Ramos (cell line): Measurements from ENCODE around the gene DHRS13.

Experiments
- in situ Hi-C: fragments of 300-500 bp; cut with MboI; formaldehyde crosslinking; loops from one replicate; pipeline ENCODE4 v1.14.3; 2022; ENCODE audit warnings: low sequenced_read_pairs; ENCODE audit not compliant: unreplicated experiment

The DHRS13 gene

GRCh38 chr17:28902819-28903545 lies at the start of gene DHRS13:
DHRS13 (minus strand) TSS chr17:28903079; CDS start chr17:28902944, 135 bp downstream.
- in situ Hi-C loops = no loop called here

GRCh38 chr17:28951991-28952975 lies 49.4 kb upstream of the DHRS13 start:
- in situ Hi-C loops = no loop called here

GRCh38 chr17:28951428-28951990 lies 48.6 kb upstream of the DHRS13 start, which contains the start of gene PHF12:
PHF12 (minus strand) TSS chr17:28951518; CDS start chr17:28950960, 558 bp downstream.
- in situ Hi-C loops = no loop called here

GRCh38 chr17:28950752-28951427 lies 48.0 kb upstream of the DHRS13 start:
- in situ Hi-C loops = no loop called here

GRCh38 chr17:28950017-28950751 lies 47.3 kb upstream of the DHRS13 start:
- in situ Hi-C loops = no loop called here

GRCh38 chr17:28949185-28950016 lies 46.5 kb upstream of the DHRS13 start:
- in situ Hi-C loops = loop anchor here (5.0 to 25.0 kb wide), 2 partner anchors 37 to 587 kb away; partner anchors contain the start of genes POLDIP2, SARM1, SEBOX and VTN

- in situ Hi-C loops = loop anchor here (5.0 to 25.0 kb wide), 2 partner anchors 37 to 587 kb away; partner anchors contain the start of genes POLDIP2, SARM1, SEBOX and VTN
Observed at GRCh38 chr17:28948873-28949184, 46.0 kb upstream of the DHRS13 start.

- in situ Hi-C loops = loop anchor here (5.0 to 25.0 kb wide), 2 partner anchors 36 to 586 kb away; partner anchors contain the start of genes POLDIP2, SARM1, SEBOX and VTN
Observed at GRCh38 chr17:28948342-28948741, 45.5 kb upstream of the DHRS13 start.

GRCh38 chr17:28947639-28948038 lies 44.8 kb upstream of the DHRS13 start:
- in situ Hi-C loops = loop anchor here (5.0 to 25.0 kb wide), 2 partner anchors 35 to 585 kb away; partner anchors contain the start of genes POLDIP2, SARM1, SEBOX and VTN

- in situ Hi-C loops = loop anchor here (5.0 to 25.0 kb wide), 2 partner anchors 34 to 584 kb away; partner anchors contain the start of genes POLDIP2, SARM1, SEBOX and VTN
Observed at GRCh38 chr17:28946239-28946638, 43.4 kb upstream of the DHRS13 start.

GRCh38 chr17:28944862-28945741 lies 42.2 kb upstream of the DHRS13 start:
- in situ Hi-C loops = loop anchor here (5.0 to 25.0 kb wide), 2 partner anchors 33 to 583 kb away; partner anchors contain the start of genes POLDIP2, SARM1, SEBOX and VTN

- in situ Hi-C loops = loop anchor here (25.0 kb wide), 1 partner anchor 582 kb away; the partner anchor contains the start of genes POLDIP2, SARM1, SEBOX and VTN
Observed at GRCh38 chr17:28944343-28944742, 41.5 kb upstream of the DHRS13 start.

- in situ Hi-C loops = loop anchor here (25.0 kb wide), 1 partner anchor 581 kb away; the partner anchor contains the start of genes POLDIP2, SARM1, SEBOX and VTN
Observed at GRCh38 chr17:28942925-28943324, 40.0 kb upstream of the DHRS13 start.

GRCh38 chr17:28941251-28941650 lies 38.4 kb upstream of the DHRS13 start:
- in situ Hi-C loops = loop anchor here (25.0 kb wide), 1 partner anchor 579 kb away; the partner anchor contains the start of genes POLDIP2, SARM1, SEBOX and VTN

- in situ Hi-C loops = loop anchor here (25.0 kb wide), 1 partner anchor 578 kb away; the partner anchor contains the start of genes POLDIP2, SARM1, SEBOX and VTN
Observed at GRCh38 chr17:28940675-28941074, 37.8 kb upstream of the DHRS13 start.

GRCh38 chr17:28940142-28940541 lies 37.3 kb upstream of the DHRS13 start:
- in situ Hi-C loops = loop anchor here (25.0 kb wide), 1 partner anchor 578 kb away; the partner anchor contains the start of genes POLDIP2, SARM1, SEBOX and VTN
